AG04450 (cell line): Measurements from ENCODE around the gene DNAAF1. TPM values are rescaled to one million over a fixed set of nuclear protein-coding genes. Genes with fewer than 3 reads are reported as not detected.
"Not testable (repeated sequence)": the region's sequence is repeated elsewhere in the genome, so short reads cannot be mapped to it uniquely, and the experiment has no call there.

Experiments used
- CTCF ChIA-PET: fragments of 300-600, 350-600 bp; formaldehyde crosslinking; extraction: SDS; loops from one replicate; lab custom pipeline; 2022; ENCODE audit warnings: antibody characterized with exemption, inconsistent platforms; lab: Charles Lee
- POLR2A ChIA-PET: fragments of 350-600 bp; formaldehyde crosslinking; extraction: SDS; loops from one replicate; lab custom pipeline; 2021; ENCODE audit warnings: antibody characterized with exemption, inconsistent platforms; lab: Yijun Ruan, JAX
- DNase-seq: peaks from one replicate; pipeline ENCODE4 v3.0.0-alpha.2; 2011; ENCODE audit warnings: low read depth, low spot score
- H3K27ac ChIP-seq: one replicate; pipeline ENCODE4 v1.5.1; 2012; ENCODE audit warnings: low read depth, low read length, control low read depth
- H3K27me3 ChIP-seq: one replicate; pipeline ENCODE4 v1.6.0; 2012; ENCODE audit warnings: low read length; ENCODE audit not compliant: control insufficient read depth, insufficient read depth
- H3K4me3 ChIP-seq: 2 replicates; pipeline ENCODE4 v1.5.1; 2011; ENCODE audit warnings: mild to moderate bottlenecking, low read depth, low read length, control low read depth
- H3K9me3 ChIP-seq: 2 replicates; pipeline ENCODE4 v1.5.1; 2012; ENCODE audit warnings: low read length; ENCODE audit not compliant: control insufficient read depth, insufficient read depth
- CTCF ChIP-seq: IDR thresholded peaks from 2 replicates; pipeline ENCODE4 v1.5.1; 2011; ENCODE audit warnings: low read depth, low read length, control low read depth, inconsistent platforms
- polyA plus RNA-seq: library from polyadenylated mRNA; depleted of rRNA; stranded (reverse); fragments of >200 nt; gene quantifications from 2 replicates; pipeline ENCODE4 v1.2.3, GENCODE V29; 2011

The DNAAF1 gene
- polyA plus RNA-seq, 1 experiment = not detected

- Histone ChIP-seq H3K9me3 (no peaks in the 10 kb centered on the region; the same call in 1 of the 2 replicates), H3K4me3 (no peak overlapping the region), H3K27ac (no peak overlapping the region), H3K27me3 (peaks cover 24% of the 10 kb centered on the region)
- POLR2A ChIA-PET = no interaction called here
- TF ChIP-seq CTCF = no peak
- CTCF ChIA-PET = interaction anchor here (1.5 kb wide), 1 partner anchor 11 kb away, joined by 8 read pairs; the partner anchor contains the start of gene TAF1C
- peak; percentile 13 for DNase-seq
These were observed 53.3 kb downstream of the DNAAF1 start for GRCh38 chr16:84198401-84198800.

GRCh38 chr16:84199097-84199496, 54.0 kb downstream of the DNAAF1 start:
- POLR2A ChIA-PET = no interaction called here
- no peak for DNase-seq

GRCh38 chr16:84199861-84200260, 54.8 kb downstream of the DNAAF1 start:
- H3K4me3 ChIP-seq = no peak overlapping the region
- CTCF ChIA-PET = interaction anchor here (1.7 kb wide), 1 partner anchor 12 kb away, joined by 7 read pairs; the partner anchor contains the start of gene TAF1C
- H3K27me3 ChIP-seq = peaks cover 17% of the 10 kb centered on the region
- POLR2A ChIA-PET = no interaction called here
- TF ChIP-seq CTCF = no peak
- no peak for DNase-seq
- no peaks in the 10 kb centered on the region; the same call in 1 of the 2 replicates for H3K9me3 ChIP-seq
- H3K27ac ChIP-seq = no peak overlapping the region

More at GRCh38 chr16:84199097-84199496, 54.0 kb downstream of the DNAAF1 start:
- no peaks in the 10 kb centered on the region; the same call in 1 of the 2 replicates for H3K9me3 ChIP-seq
- peaks cover 23% of the 10 kb centered on the region for H3K27me3 ChIP-seq
- TF ChIP-seq CTCF = no peak
- CTCF ChIA-PET = interaction anchor here (1.7 kb wide), 1 partner anchor 12 kb away, joined by 7 read pairs; the partner anchor contains the start of gene TAF1C
- no peak overlapping the region for H3K4me3 ChIP-seq
- no peak overlapping the region for H3K27ac ChIP-seq

- CTCF ChIA-PET = interaction anchor here (1.8 kb wide), 1 partner anchor 18 kb away, joined by 6 read pairs; the partner anchor contains the start of gene TAF1C
- H3K4me3 ChIP-seq, POLR2A ChIA-PET, H3K27ac ChIP-seq, DNase-seq, H3K9me3 ChIP-seq: not testable (repeated sequence)
- H3K27me3 ChIP-seq = peaks cover 17% of the 10 kb centered on the region
These were observed 59.4 kb downstream of the DNAAF1 start for GRCh38 chr16:84204551-84204950.

- POLR2A ChIA-PET, DNase-seq: not testable (repeated sequence)
- CTCF ChIA-PET = interaction anchor here (1.8 kb wide), 1 partner anchor 18 kb away, joined by 6 read pairs; the partner anchor contains the start of gene TAF1C
These were observed 60.0 kb downstream of the DNAAF1 start for GRCh38 chr16:84205123-84205522.

GRCh38 chr16:84205976-84206691, 61.0 kb downstream of the DNAAF1 start:
- Histone ChIP-seq H3K27ac (no peak overlapping the region), H3K27me3 (peaks cover 17% of the 10 kb centered on the region), H3K9me3 (no peaks in the 10 kb centered on the region; the same call in 1 of the 2 replicates), H3K4me3 (no peak overlapping the region)
- ChIA-PET POLR2A (no interaction called here), CTCF (no interaction called here)
- TF ChIP-seq CTCF = no peak
- no peak for DNase-seq

More at GRCh38 chr16:84205123-84205522, 60.0 kb downstream of the DNAAF1 start:
- H3K27ac ChIP-seq, H3K4me3 ChIP-seq, H3K9me3 ChIP-seq: not testable (repeated sequence)
- H3K27me3 ChIP-seq = peaks cover 17% of the 10 kb centered on the region
